ENCODE data around the gene CEP104. TPM values are rescaled to one million over a fixed set of nuclear protein-coding genes. Genes with fewer than 3 reads are reported as not detected.

The CEP104 gene
- total and polyA plus RNA-seq, 2 experiments from 2014 or later, result 12.3 to 29.8 TPM

DNA sequence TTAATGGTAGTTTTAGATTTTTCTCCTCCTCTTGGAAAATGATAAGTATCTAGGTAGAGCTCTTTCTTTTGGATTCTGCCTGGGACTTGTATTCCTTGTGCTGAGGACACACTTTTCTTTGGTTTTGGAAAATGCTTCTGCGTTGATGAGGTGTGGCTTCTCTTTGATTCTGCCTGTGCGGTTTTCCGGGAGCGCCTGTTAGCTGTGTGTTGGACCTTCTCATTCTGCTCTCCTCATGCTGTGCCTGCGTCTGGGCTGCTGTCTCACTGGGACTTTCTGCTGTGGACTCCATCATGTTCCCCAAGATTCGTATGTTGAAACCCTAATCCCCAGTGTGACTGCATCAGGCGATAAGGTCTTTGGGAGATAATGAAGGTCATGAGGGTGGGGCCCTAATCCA, 22.1 kb upstream of the CEP104 start:
- Histone ChIP-seq H3K9me2 (ENCODE audit: insufficient read depth) (no peaks in the 10 kb centered on the region), H3K9ac (no peak overlapping the region), H3K4me3 (no peak overlapping the region), H3K27me3 (replicated peaks; ENCODE audit: insufficient read depth) (no peaks in the 10 kb centered on the region), H4K20me1 (ENCODE audit: insufficient read depth) (no peaks in the 10 kb centered on the region), H2AFZ (no peak overlapping the region), H3K36me3 (ENCODE audit: low read depth) (no peaks in the 10 kb centered on the region), H3K27ac (no peak overlapping the region), H3K4me1 (ENCODE audit: insufficient read depth) (no peaks in the 10 kb centered on the region), H3F3A (ENCODE audit: insufficient read depth) (no peaks in the 10 kb centered on the region), H3K9me3 (ENCODE audit: low read depth) (no peaks in the 10 kb centered on the region), H3K79me2 (ENCODE audit: insufficient read depth) (no peaks in the 10 kb centered on the region), H3K4me2 (ENCODE audit: unreplicated experiment) (no peak overlapping the region)
- no peak for DNase-seq
- TF ChIP-seq EZH2phosphoT487 (IDR thresholded peaks at IDR 0.05; ENCODE audit: insufficient read depth, low read depth) (no peak), EZH2 (IDR thresholded peaks at IDR 0.05; ENCODE audit: insufficient read depth, poor library complexity, severe bottlenecking) (no peak)
- 97 to 98% methylated on average over 7 of the region's 7 CpGs for WGBS, 2 experiments (ENCODE audit: low coverage in 1 of 2, low lambda C conversion rate in 2 of 2, missing lambda C conversion rate in 2 of 2)
- in situ Hi-C loops (cut with MboI), result no loop called here

DNA sequence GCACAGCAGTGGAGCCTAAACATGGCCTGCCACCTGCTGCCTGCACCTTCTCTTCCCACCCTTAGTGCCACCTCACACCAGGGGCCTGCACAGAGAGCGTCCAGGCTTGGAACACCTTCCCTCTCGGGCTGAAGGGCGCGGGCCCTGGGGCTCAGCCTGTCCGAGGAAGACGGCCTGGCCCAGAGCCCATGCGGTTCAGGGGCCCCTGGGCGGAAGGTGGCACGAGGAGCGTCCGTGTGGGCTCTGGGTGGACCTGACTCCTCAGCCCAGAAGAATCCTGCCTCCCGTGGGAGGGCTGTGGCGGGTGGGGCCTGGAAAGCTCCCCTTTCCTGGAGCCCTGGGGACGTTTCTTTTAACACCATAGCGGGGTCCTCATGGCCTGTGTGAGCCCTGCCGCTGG, 19.7 kb upstream of the CEP104 start:
- in situ Hi-C loops (cut with MboI), result no loop called here
- no peak overlapping the region for H3K27ac ChIP-seq
- H3K9ac ChIP-seq, result no peak overlapping the region
- H2AFZ ChIP-seq, result no peak overlapping the region
- H3K4me2 ChIP-seq (ENCODE audit: unreplicated experiment), result no peak overlapping the region
- no peak overlapping the region for H3K4me3 ChIP-seq
- H3K9me3 ChIP-seq (ENCODE audit: low read depth), result no peaks in the 10 kb centered on the region
- no peaks in the 10 kb centered on the region for H3K4me1 ChIP-seq (ENCODE audit: insufficient read depth)
- no peaks in the 10 kb centered on the region for H3F3A ChIP-seq (ENCODE audit: insufficient read depth)
- no peaks in the 10 kb centered on the region for H3K27me3 ChIP-seq (replicated peaks; ENCODE audit: insufficient read depth)
- no peaks in the 10 kb centered on the region for H3K36me3 ChIP-seq (ENCODE audit: low read depth)
- no peak for DNase-seq
- no peak for TF ChIP-seq EZH2phosphoT487 (IDR thresholded peaks at IDR 0.05; ENCODE audit: insufficient read depth, low read depth)
- TF ChIP-seq EZH2 (IDR thresholded peaks at IDR 0.05; ENCODE audit: insufficient read depth, poor library complexity, severe bottlenecking), result no peak
- no peaks in the 10 kb centered on the region for H3K79me2 ChIP-seq (ENCODE audit: insufficient read depth)
- H4K20me1 ChIP-seq (ENCODE audit: insufficient read depth), result no peaks in the 10 kb centered on the region
- H3K9me2 ChIP-seq (ENCODE audit: insufficient read depth), result no peaks in the 10 kb centered on the region
- WGBS, 2 experiments (ENCODE audit: low coverage in 1 of 2, low lambda C conversion rate in 2 of 2, missing lambda C conversion rate in 2 of 2), result 88 to 92% methylated on average over 16 of the region's 16 CpGs

DNA sequence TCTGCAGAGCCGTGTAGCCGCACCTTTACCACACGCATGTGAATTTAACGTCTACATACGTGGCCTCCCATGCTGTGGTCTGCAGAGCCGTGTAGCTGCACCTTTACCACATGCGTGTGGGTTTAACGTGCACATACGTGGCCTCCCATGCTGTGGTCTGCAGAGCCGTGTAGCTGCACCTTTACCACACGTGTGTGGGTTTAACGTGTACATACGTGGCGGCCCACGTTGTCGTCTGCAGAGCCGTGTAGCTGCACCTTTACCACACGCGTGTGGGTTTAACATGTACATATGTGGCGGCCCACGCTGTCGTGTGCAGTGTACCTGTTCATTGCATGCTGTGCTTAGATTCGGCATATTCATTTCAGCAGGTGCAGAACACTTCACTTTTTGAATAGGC, 17.7 kb upstream of the CEP104 start:
- in situ Hi-C loops (cut with MboI), result no loop called here
- H3K9me3 ChIP-seq (ENCODE audit: low read depth), result no peaks in the 10 kb centered on the region
- no peaks in the 10 kb centered on the region for H3K4me1 ChIP-seq (ENCODE audit: insufficient read depth)
- no peak overlapping the region for H3K9ac ChIP-seq
- TF ChIP-seq EZH2phosphoT487 (IDR thresholded peaks at IDR 0.05; ENCODE audit: insufficient read depth, low read depth) (no peak), EZH2 (IDR thresholded peaks at IDR 0.05; ENCODE audit: insufficient read depth, poor library complexity, severe bottlenecking) (no peak)
- H3F3A ChIP-seq (ENCODE audit: insufficient read depth), result no peaks in the 10 kb centered on the region
- no peak for DNase-seq
- no peak overlapping the region for H3K4me3 ChIP-seq
- 93 to 94% methylated on average over 23 of the region's 23 CpGs for WGBS, 2 experiments (ENCODE audit: low coverage in 1 of 2, low lambda C conversion rate in 2 of 2, missing lambda C conversion rate in 2 of 2)
- H4K20me1 ChIP-seq (ENCODE audit: insufficient read depth), result no peaks in the 10 kb centered on the region
- no peak overlapping the region for H3K27ac ChIP-seq
- H3K36me3 ChIP-seq (ENCODE audit: low read depth), result no peaks in the 10 kb centered on the region
- H3K27me3 ChIP-seq (replicated peaks; ENCODE audit: insufficient read depth), result no peaks in the 10 kb centered on the region
- no peaks in the 10 kb centered on the region for H3K79me2 ChIP-seq (ENCODE audit: insufficient read depth)
- H2AFZ ChIP-seq, result no peak overlapping the region
- H3K4me2 ChIP-seq (ENCODE audit: unreplicated experiment), result no peak overlapping the region
- H3K9me2 ChIP-seq (ENCODE audit: insufficient read depth), result no peaks in the 10 kb centered on the region

DNA sequence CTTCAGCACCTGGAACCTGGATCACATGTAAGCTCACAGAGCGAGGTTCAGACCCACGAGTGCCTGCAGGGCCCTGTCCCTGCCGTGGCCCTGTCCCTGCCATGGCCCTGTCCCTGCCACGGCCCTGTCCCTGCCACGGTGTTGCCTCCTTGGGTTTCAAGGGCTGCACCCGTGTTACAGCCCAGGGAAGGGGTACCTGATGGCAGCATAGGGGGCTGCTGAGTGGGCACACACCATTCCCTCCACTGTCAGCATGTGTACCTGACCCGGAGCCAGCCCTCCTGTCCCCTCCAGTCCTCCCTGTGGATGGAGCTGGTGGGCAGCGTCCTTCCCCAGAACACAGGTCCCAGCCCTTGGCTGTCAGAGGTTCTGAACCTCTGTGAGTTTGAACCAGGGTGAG, 15.5 kb upstream of the CEP104 start:
- H3F3A ChIP-seq (ENCODE audit: insufficient read depth), result no peaks in the 10 kb centered on the region
- H3K9me2 ChIP-seq (ENCODE audit: insufficient read depth), result no peaks in the 10 kb centered on the region
- no peak for DNase-seq
- H2AFZ ChIP-seq, result no peak overlapping the region
- in situ Hi-C loops (cut with MboI), result no loop called here
- no peak overlapping the region for H3K9ac ChIP-seq
- H3K36me3 ChIP-seq (ENCODE audit: low read depth), result no peaks in the 10 kb centered on the region
- no peak overlapping the region for H3K4me2 ChIP-seq (ENCODE audit: unreplicated experiment)
- no peak overlapping the region for H3K4me3 ChIP-seq
- H3K4me1 ChIP-seq (ENCODE audit: insufficient read depth), result no peaks in the 10 kb centered on the region
- H4K20me1 ChIP-seq (ENCODE audit: insufficient read depth), result no peaks in the 10 kb centered on the region
- H3K27me3 ChIP-seq (replicated peaks; ENCODE audit: insufficient read depth), result no peaks in the 10 kb centered on the region
- WGBS, 2 experiments (ENCODE audit: low coverage in 1 of 2, low lambda C conversion rate in 2 of 2, missing lambda C conversion rate in 2 of 2), result 80 to 82% methylated on average over 8 of the region's 8 CpGs
- no peak overlapping the region for H3K27ac ChIP-seq
- TF ChIP-seq EZH2 (IDR thresholded peaks at IDR 0.05; ENCODE audit: insufficient read depth, poor library complexity, severe bottlenecking) (no peak), EZH2phosphoT487 (IDR thresholded peaks at IDR 0.05; ENCODE audit: insufficient read depth, low read depth) (no peak)
- H3K9me3 ChIP-seq (ENCODE audit: low read depth), result no peaks in the 10 kb centered on the region
- H3K79me2 ChIP-seq (ENCODE audit: insufficient read depth), result no peaks in the 10 kb centered on the region

DNA sequence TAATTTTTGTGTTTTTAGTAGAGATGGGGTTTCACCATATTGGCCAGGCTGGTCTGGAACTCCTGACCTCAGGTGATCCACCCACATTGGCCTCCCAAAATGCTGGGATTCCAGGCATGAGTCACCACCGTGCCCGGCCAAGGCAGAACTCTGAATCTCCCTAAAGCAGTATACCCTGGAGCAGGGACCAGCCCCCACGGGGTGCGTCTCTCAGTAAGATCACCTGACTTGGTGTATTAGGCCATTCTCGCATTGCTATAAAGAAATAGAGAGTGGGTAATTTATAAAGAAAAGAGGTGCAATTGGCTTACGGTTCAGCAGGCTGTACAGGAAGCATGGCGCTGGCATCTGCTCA, 14.4 kb upstream of the CEP104 start:
- H3K9ac ChIP-seq, result no peak overlapping the region
- H2AFZ ChIP-seq, result no peak overlapping the region
- H3K27ac ChIP-seq, result no peak overlapping the region
- no peak overlapping the region for H3K4me2 ChIP-seq (ENCODE audit: unreplicated experiment)
- no peaks in the 10 kb centered on the region for H3K79me2 ChIP-seq (ENCODE audit: insufficient read depth)
- WGBS, 2 experiments (ENCODE audit: low coverage in 1 of 2, low lambda C conversion rate in 2 of 2, missing lambda C conversion rate in 2 of 2), result 94 to 95% methylated on average over 7 of the region's 7 CpGs
- in situ Hi-C loops (cut with MboI), result no loop called here
- no peaks in the 10 kb centered on the region for H3F3A ChIP-seq (ENCODE audit: insufficient read depth)
- H3K9me2 ChIP-seq (ENCODE audit: insufficient read depth), result no peaks in the 10 kb centered on the region
- H3K4me3 ChIP-seq, result no peak overlapping the region
- no peaks in the 10 kb centered on the region for H3K36me3 ChIP-seq (ENCODE audit: low read depth)
- no peak for DNase-seq
- H3K9me3 ChIP-seq (ENCODE audit: low read depth), result no peaks in the 10 kb centered on the region
- H3K4me1 ChIP-seq (ENCODE audit: insufficient read depth), result no peaks in the 10 kb centered on the region
- no peak for TF ChIP-seq EZH2 (IDR thresholded peaks at IDR 0.05; ENCODE audit: insufficient read depth, poor library complexity, severe bottlenecking)
- TF ChIP-seq EZH2phosphoT487 (IDR thresholded peaks at IDR 0.05; ENCODE audit: insufficient read depth, low read depth), result no peak
- H4K20me1 ChIP-seq (ENCODE audit: insufficient read depth), result no peaks in the 10 kb centered on the region
- no peaks in the 10 kb centered on the region for H3K27me3 ChIP-seq (replicated peaks; ENCODE audit: insufficient read depth)
